Left lung (tissue), 10 donors: ENCODE measurements around the gene LIN54. TPM values are rescaled to one million over a fixed set of nuclear protein-coding genes. Genes with fewer than 3 reads are reported as not detected.
A peak's percentile ranks its signal among the peaks of the same experiment; 100 is the strongest.

ENCODE experiments used
- ATAC-seq: fragments of 200-7000 bp; cut with Tn5 transposase; one replicate; pipeline ENCODE4 v1.9.1; 2020; ENCODE audit warnings: moderate library complexity
- DNase-seq, 4 donors: peaks; one replicate each; pipeline ENCODE4 v3.0.0-alpha.2; 2013 to 2020
- H3K27ac ChIP-seq, 2 donors: fragments of 200-600 bp; sonication (generic) in 1 of 2; one replicate each; pipeline versions ENCODE4 v1.5.0 to v1.8.0; 2020 to 2021
- H3K27me3 ChIP-seq, 2 donors: fragments of 200-600 bp; sonication (generic) in 1 of 2; one replicate each; pipeline versions ENCODE4 v1.5.0 to v1.8.0; 2020 to 2021
- H3K36me3 ChIP-seq, 2 donors: fragments of 200-600 bp; sonication (generic) in 1 of 2; one replicate each; pipeline versions ENCODE4 v1.5.0 to v1.8.0; 2020 to 2021
- H3K4me1 ChIP-seq, 2 donors: fragments of 200-600 bp; one replicate each; pipeline ENCODE4 v1.8.0; 2021
- H3K4me3 ChIP-seq, 2 donors: fragments of 200-600 bp; sonication (generic) in 1 of 2; one replicate each; pipeline versions ENCODE4 v1.5.0 to v1.8.0; 2020 to 2021; ENCODE audit warnings: mild to moderate bottlenecking in 1 of 2
- H3K9me3 ChIP-seq, 2 donors: fragments of 200-600 bp; sonication (generic) in 1 of 2; one replicate each; pipeline versions ENCODE4 v1.5.0 to v1.8.0; 2020 to 2021
- CTCF ChIP-seq, 2 donors: fragments of 200-600 bp; sonication (generic) in 1 of 2; IDR thresholded peaks; one replicate each; pipeline versions ENCODE4 v1.5.0 to v1.8.0; 2021; ENCODE audit warnings: antibody characterized with exemption in 2 of 2
- intact Hi-C, 2 donors: fragments of 100-400 bp; cut with DNase I; formaldehyde crosslinking; loops; one replicate each; pipeline versions ENCODE4 v1.11.2 to v1.14.2; 2022
- polyA plus RNA-seq, 6 donors: library from polyadenylated mRNA; unstranded; fragments of 120-200 nt; gene quantifications; one replicate each; pipeline ENCODE4 v1.2.1, GENCODE V29; 2013; ENCODE audit not compliant: insufficient read length in 6 of 6
- total RNA-seq, 2 donors: library from RNA; stranded (reverse); fragmentation: NEBNext Ultra II Directional; extraction: Animal tissue kit (Norgen Biotek cat#: 25700); gene quantifications; one replicate each; pipeline ENCODE4 v1.2.1, GENCODE V29; 2021
- donor health status: DM: no; HTN: yes; CAD: no.
- donor health status: DM: no; HTN: no; CAD: no.

LIN54 gene
- total and polyA plus RNA-seq, 8 donors, result 10.3 to 17.9 (median 14.3) TPM

GRCh38 chr4:83013902-83014301 lies 3.3 kb upstream of the LIN54 start:
- Histone ChIP-seq H3K36me3 (no peaks in the 10 kb centered on the region), H3K4me1 (peaks cover 9 to 35% of the 10 kb centered on the region in 2 donors), H3K4me3 (peak overlapping the region in 1 of 2 donors; percentile 88), H3K27ac (peak overlapping the region in 1 of 2 donors; percentile 92), H3K9me3 (no peaks in the 10 kb centered on the region), H3K27me3 (no peaks in the 10 kb centered on the region)
- ATAC-seq (no peak), DNase-seq (no peak)
- TF ChIP-seq CTCF (IDR thresholded peaks at IDR 0.05), result no peak
- intact Hi-C loops, result no loop called here

- intact Hi-C loops, result no loop called here
- Histone ChIP-seq H3K4me1 (peaks cover 10 to 39% of the 10 kb centered on the region in 2 donors), H3K36me3 (no peaks in the 10 kb centered on the region), H3K27me3 (no peaks in the 10 kb centered on the region), H3K4me3 (peak overlapping the region; percentile 82 to 88), H3K27ac (peak overlapping the region; percentile 81 to 92), H3K9me3 (no peaks in the 10 kb centered on the region)
- no peak for TF ChIP-seq CTCF (IDR thresholded peaks at IDR 0.05)
- DNase-seq, result no peak
- no peak for ATAC-seq
Observed at GRCh38 chr4:83013420-83013867, 2.8 kb upstream of the LIN54 start.

GRCh38 chr4:83012687-83013419 lies 2.2 kb upstream of the LIN54 start:
- H3K4me1 ChIP-seq, result peaks cover 10 to 45% of the 10 kb centered on the region in 2 donors
- DNase-seq (peak; percentile 98 to 100 (median 98)), ATAC-seq (peak; percentile 96)
- H3K27me3 ChIP-seq, result no peaks in the 10 kb centered on the region
- no peaks in the 10 kb centered on the region for H3K9me3 ChIP-seq
- intact Hi-C loops, result no loop called here
- H3K27ac ChIP-seq, result peak overlapping the region; percentile 88 to 92
- TF ChIP-seq CTCF (IDR thresholded peaks at IDR 0.05), result peak; percentile 45 to 81
- H3K4me3 ChIP-seq, result peak overlapping the region; percentile 82 to 88
- H3K36me3 ChIP-seq, result no peaks in the 10 kb centered on the region

- peak in 3 of 4 donors; percentile 37 to 90 (median 53) for DNase-seq
- no peaks in the 10 kb centered on the region for H3K27me3 ChIP-seq
- peak overlapping the region; percentile 82 to 88 for H3K4me3 ChIP-seq
- H3K27ac ChIP-seq, result peak overlapping the region; percentile 88 to 92
- no peaks in the 10 kb centered on the region for H3K9me3 ChIP-seq
- peaks cover 10 to 47% of the 10 kb centered on the region in 2 donors for H3K4me1 ChIP-seq
- no peak for TF ChIP-seq CTCF (IDR thresholded peaks at IDR 0.05)
- intact Hi-C loops, result no loop called here
- H3K36me3 ChIP-seq, result no peaks in the 10 kb centered on the region
- ATAC-seq, result peak; percentile 5
Observed at GRCh38 chr4:83012200-83012686, 1.6 kb upstream of the LIN54 start.

GRCh38 chr4:83011689-83012199 lies 1.1 kb upstream of the LIN54 start:
- Histone ChIP-seq H3K36me3 (no peaks in the 10 kb centered on the region), H3K9me3 (no peaks in the 10 kb centered on the region), H3K4me3 (peak overlapping the region; percentile 82 to 88), H3K27ac (peak overlapping the region; percentile 88 to 92), H3K27me3 (no peaks in the 10 kb centered on the region), H3K4me1 (peaks cover 10 to 47% of the 10 kb centered on the region in 2 donors)
- TF ChIP-seq CTCF (IDR thresholded peaks at IDR 0.05), result no peak
- intact Hi-C loops, result no loop called here
- no peak for DNase-seq
- ATAC-seq, result no peak
